Activated CD8-positive, alpha-beta memory T cell treated with anti-CD3 and anti-CD28 coated beads, Interleukin-2, amount 50 U/mL, for 1 hour (primary cell): ENCODE results near the gene NMRK2.
A peak's percentile ranks its signal among the peaks of the same experiment; 100 is the strongest.

Experiments
- DNase-seq: peaks from one replicate; pipeline ENCODE4 v3.0.0-alpha.2; 2020; ENCODE audit errors: extremely low read depth

The NMRK2 gene

GRCh38 chr19:3981736-3982681 lies 49.1 kb downstream of the NMRK2 start:
- DNase-seq: no peak

- DNase-seq: no peak
These were observed 50.1 kb downstream of the NMRK2 start for GRCh38 chr19:3982701-3983541.

- no peak for DNase-seq
These were observed 50.7 kb downstream of the NMRK2 start for GRCh38 chr19:3983542-3983914.

DNA sequence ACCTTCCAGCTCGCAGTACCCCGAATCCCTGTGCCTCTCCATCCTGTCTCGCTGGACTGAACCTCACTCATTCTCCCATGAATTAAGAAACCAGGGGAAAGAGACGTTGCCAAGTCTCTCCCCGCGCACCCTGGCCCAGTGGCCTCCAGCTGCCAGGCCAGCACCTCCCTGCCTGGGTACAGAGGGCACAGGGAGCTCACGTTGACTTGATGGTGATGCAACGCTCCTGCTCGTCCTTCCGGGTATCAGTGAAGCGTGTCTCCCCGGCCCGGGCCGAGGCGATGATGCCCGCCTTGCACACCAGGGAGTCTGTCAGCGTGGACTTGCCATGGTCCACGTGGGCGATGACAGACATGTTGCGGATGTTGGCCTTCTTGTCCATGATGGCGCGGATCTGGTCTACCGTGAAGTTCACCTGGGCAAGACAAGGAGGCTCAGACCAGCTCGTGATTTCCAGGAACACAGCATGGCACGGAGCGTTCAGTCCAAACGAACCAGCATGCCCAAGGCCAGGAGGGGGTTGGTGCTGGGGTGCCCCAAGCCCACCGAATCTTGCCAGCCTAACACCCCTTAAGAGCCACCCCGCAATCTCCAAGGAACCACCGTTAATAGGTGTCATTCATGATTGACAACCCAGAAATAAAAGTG lies 51.2 kb downstream of the NMRK2 start:
- no peak for DNase-seq

- no peak for DNase-seq
These were observed 51.7 kb downstream of the NMRK2 start for GRCh38 chr19:3984584-3984907.

- peak; percentile 86 for DNase-seq
These were observed 52.2 kb downstream of the NMRK2 start, which contains the start of gene EEF2 for GRCh38 chr19:3984908-3985642. Gene EEF2 (minus strand): TSS chr19:3985463. CDS start chr19:3985380, 83 bp downstream.

DNA sequence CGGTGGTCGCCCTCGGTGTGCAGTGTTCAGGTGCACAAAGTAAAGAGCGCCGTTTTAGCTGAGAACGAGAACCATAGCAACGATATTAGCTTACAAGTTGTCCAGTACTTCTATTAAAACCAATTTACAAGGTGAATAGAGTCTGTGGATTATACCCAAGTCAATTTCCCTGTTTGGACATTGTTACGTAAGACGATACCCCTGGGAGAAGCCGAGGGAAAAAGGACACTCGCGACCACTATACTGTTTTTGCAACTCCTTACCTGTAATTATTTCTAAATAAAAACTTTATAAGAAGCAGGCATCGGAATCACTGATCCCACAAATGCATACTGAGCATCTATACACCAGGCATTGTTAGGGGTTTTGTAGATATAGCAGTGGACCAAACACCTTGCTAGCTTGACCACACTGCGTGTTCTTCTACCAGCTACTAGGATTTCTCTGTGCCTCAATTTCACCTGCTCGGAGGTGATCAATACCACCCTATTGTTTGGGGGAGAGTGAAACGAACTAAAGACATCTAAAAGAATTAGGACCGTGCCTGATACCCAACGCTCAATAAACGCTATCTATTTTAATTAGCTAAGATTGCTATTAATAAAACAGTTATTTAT lies 52.9 kb downstream of the NMRK2 start:
- DNase-seq: no peak

DNA sequence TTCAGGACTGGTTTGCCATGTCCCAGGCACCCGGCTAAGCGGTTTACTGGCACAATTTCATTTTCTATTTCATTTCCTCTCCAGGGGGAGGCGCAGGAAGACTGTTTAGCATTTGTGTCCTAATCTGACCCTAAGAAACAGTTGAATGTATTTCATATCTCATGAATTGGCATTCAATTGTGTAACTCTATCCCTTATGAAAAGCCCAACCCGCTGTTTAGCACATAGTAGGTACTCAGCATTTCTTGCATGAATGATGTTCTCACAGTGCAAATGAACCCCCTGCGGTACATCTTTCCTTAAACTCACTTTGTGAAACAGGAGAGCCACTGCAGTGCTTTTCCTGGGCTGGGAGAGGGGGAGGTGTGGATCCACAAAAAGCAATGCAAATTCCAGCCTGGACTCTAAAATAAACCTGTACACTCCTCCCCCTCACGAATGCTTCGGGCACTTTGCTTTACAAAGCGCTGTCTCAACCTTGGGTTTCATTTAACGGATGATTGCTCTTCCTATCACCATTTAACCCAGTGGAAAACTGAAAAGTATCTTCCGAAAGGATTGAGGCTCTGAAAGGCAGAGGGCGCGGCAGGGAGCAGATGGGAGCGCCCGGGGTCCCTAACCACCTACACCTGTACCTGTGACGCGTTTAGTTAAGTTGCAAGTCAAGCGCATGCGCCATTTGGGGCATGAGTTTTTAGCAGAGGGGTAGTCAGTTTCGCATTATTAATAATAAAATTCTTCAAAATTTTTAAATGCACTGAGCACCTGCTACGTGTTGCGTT lies 53.6 kb downstream of the NMRK2 start:
- DNase-seq: peak; percentile 24

DNA sequence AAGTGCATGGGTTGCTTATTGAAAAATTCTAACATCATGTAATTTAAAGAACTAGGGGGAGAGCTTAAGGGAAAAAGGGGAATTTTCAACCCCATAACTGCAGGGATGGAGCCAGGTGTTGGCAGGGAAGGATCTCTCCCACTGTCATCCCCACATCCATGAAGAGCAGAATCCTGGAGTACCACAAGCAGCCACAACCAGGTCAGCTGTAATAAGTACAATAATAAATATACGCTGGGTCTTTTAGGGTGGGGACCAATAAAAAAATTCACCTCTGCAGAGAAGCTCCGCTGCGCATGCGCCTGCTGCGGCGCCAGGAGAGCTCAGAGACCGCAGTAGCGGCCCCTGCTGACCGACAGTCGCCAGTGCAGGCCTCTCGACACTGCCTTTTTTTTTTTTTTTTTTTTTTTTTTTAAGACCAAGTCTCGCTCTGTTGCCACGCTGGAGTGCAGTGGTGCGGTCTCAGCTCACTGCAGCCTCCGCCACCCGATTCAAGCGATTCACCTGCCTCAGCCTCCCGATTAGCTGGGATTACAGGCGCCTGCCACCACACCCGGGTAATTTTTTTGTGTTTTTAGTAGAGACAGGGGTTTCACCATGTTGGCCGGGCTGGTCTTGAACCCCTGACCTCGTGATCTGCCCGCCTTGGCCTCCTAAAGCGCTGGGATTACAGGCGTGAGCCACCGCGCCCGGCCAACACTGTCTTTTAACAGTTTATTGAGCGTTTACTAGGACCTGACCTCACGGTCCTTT lies 54.9 kb downstream of the NMRK2 start:
- DNase-seq: peak; percentile 68

DNA sequence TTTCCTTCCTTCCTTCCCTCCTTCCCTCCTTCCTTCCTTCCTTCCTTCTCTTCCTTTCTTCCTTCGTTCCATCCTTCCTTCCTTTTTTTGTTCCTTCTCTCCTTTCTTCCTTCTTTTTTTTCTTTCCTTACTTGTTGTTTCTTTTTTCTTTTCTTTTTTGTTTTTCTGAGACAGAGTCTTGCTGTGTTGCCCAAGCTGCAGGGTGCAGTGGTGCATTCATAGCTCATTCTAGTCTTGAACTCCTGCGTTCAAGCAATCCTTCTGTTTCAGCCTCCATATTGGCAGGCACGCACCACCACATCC lies 57.9 kb downstream of the NMRK2 start:
- DNase-seq: no peak
